Panc1 (cell line): Measurements from ENCODE around the gene ATP11A. TPM values are rescaled to one million over a fixed set of nuclear protein-coding genes. Genes with fewer than 3 reads are reported as not detected.

Experiments
- ATAC-seq: fragments of 200-7000 bp; cut with Tn5 transposase; 2 replicates; pipeline ENCODE4 v1.9.1; 2020; ENCODE audit warnings: mild to moderate bottlenecking, moderate library complexity
- BruUV-seq: library from RNA; stranded (reverse); fragments of 400-500 nt; replicated peaks from 2 replicates; lab custom pipeline; 2021; lab: Mats Ljungman, UMichigan
- CTCF ChIA-PET: fragments of 300-600 bp; sonication (Branson Sonifier 250); formaldehyde crosslinking; loops from one replicate; lab custom pipeline; 2022; ENCODE audit warnings: antibody characterized with exemption; lab: Charles Lee
- POLR2A ChIA-PET: fragments of 300-600 bp; sonication (Branson Sonifier 250); formaldehyde crosslinking; loops from one replicate; lab custom pipeline; 2022; ENCODE audit warnings: antibody characterized with exemption; lab: Charles Lee
- DNase-seq: peaks from one replicate; pipeline ENCODE4 v3.0.0-alpha.2; 2010; ENCODE audit warnings: low read depth, low spot score
- H3K27ac ChIP-seq: 2 replicates; pipeline ENCODE4 v1.5.1; 2011; ENCODE audit warnings: mild to moderate bottlenecking, low read length, inconsistent platforms
- H3K27me3 ChIP-seq: fragments of 200-500 bp; sonication (Bioruptor generic); 2 replicates; pipeline ENCODE4 v1.6.0; 2014; ENCODE audit warnings: low read length, inconsistent platforms; ENCODE audit not compliant: control insufficient read depth, insufficient read depth
- H3K36me3 ChIP-seq: fragments of 200-500 bp; sonication (Bioruptor generic); 2 replicates; pipeline ENCODE4 v1.5.1; 2014; ENCODE audit warnings: inconsistent platforms, mild to moderate bottlenecking, low read length, moderate library complexity; ENCODE audit not compliant: control insufficient read depth, insufficient read depth
- H3K4me1 ChIP-seq: 2 replicates; pipeline ENCODE4 v1.5.1; 2011; ENCODE audit warnings: inconsistent platforms, mild to moderate bottlenecking, low read length, moderate library complexity; ENCODE audit not compliant: control insufficient read depth, insufficient read depth
- H3K4me3 ChIP-seq, 2 experiments: 2 replicates each; pipeline ENCODE4 v1.5.1; 2011 to 2012; ENCODE audit warnings: low read depth in 2 of 2, low read length in 2 of 2, mild to moderate bottlenecking in 2 of 2, inconsistent platforms in 1 of 2, moderate library complexity in 1 of 2
- H3K9me3 ChIP-seq: fragments of 200-500 bp; sonication (Bioruptor generic); 2 replicates; pipeline ENCODE4 v1.5.1; 2014; ENCODE audit warnings: low read depth, mild to moderate bottlenecking, inconsistent platforms, low read length, moderate library complexity; ENCODE audit not compliant: control insufficient read depth, insufficient read depth
- CTCF ChIP-seq: fragments of 450-650 bp; IDR thresholded peaks from 2 replicates; pipeline ENCODE4 v1.5.1; 2017; ENCODE audit warnings: mild to moderate bottlenecking
- POLR2AphosphoS5 ChIP-seq: IDR thresholded peaks from 2 replicates; pipeline ENCODE4 v1.6.1; 2012; ENCODE audit warnings: mild to moderate bottlenecking, low read depth, low read length, moderate library complexity
- REST ChIP-seq, 2 experiments: IDR thresholded peaks; 2 replicates each; pipeline ENCODE4 v1.6.1; 2011 to 2012; ENCODE audit warnings: low read depth in 2 of 2, control low read depth in 1 of 2, low read length in 1 of 2, mild to moderate bottlenecking in 1 of 2, moderate library complexity in 1 of 2; ENCODE audit not compliant: insufficient read depth in 1 of 2
- SIN3A ChIP-seq: IDR thresholded peaks from 2 replicates; pipeline ENCODE4 v1.6.1; 2012; ENCODE audit warnings: low read depth, mild to moderate bottlenecking, low read length, moderate library complexity, borderline replicate concordance; ENCODE audit not compliant: insufficient read depth
- TCF7L2 ChIP-seq: IDR thresholded peaks from 2 replicates; pipeline ENCODE4 v1.6.1; 2011; ENCODE audit warnings: mild to moderate bottlenecking, low read depth, low read length, inconsistent platforms
- in situ Hi-C: cut with HindIII; loops from 2 replicates; pipeline ENCODE4 v1.10.0; 2016; ENCODE audit warnings: low sequenced_read_pairs, low pct_unique_long_range_greater_than_20kb
- intact Hi-C: fragments of 100-400 bp; cut with micrococcal nuclease; formaldehyde crosslinking; loops from one replicate; pipeline ENCODE4 v1.10.0; 2022; ENCODE audit not compliant: unreplicated experiment
- total RNA-seq: library from RNA; stranded (reverse); gene quantifications from one replicate; pipeline ENCODE4 v1.2.1, GENCODE V29; 2021; ENCODE audit not compliant: unreplicated experiment

Gene ATP11A
- total RNA-seq, 1 experiment from 2014 or later = 85.8 TPM

GRCh38 chr13:112692586-112692985 is 2.7 kb downstream of the ATP11A start:
- DNase-seq (no peak), ATAC-seq (no peak)
- TF ChIP-seq CTCF (no peak), POLR2AphosphoS5 (no peak), REST (IDR thresholded peaks at IDR 0.05; ENCODE audit: insufficient read depth in 1 of 2, low read depth in 2 of 2, low read length in 1 of 2) (no peak), TCF7L2 (no peak), SIN3A (no peak)
- ChIA-PET CTCF (no interaction called here), POLR2A (no interaction called here)
- in situ Hi-C loops (no loop called here), intact Hi-C loops (no loop called here)
- Histone ChIP-seq H3K27ac (peak overlapping the region; percentile 75), H3K4me3 (peak overlapping the region; percentile 76 to 85), H3K27me3 (no peaks in the 10 kb centered on the region), H3K9me3 (no peaks in the 10 kb centered on the region), H3K4me1 (peaks cover 24% of the 10 kb centered on the region), H3K36me3 (no peaks in the 10 kb centered on the region; the same call in 1 of the 2 replicates)
- no TSS peak for BruUV-seq

GRCh38 chr13:112693831-112694497 is 4.1 kb downstream of the ATP11A start:
- intact Hi-C loops = no loop called here
- POLR2A ChIA-PET = no interaction called here
- H3K4me3 ChIP-seq = no peak overlapping the region
- ATAC-seq (no peak), DNase-seq (no peak)
- no peaks in the 10 kb centered on the region; the same call in 1 of the 2 replicates for H3K36me3 ChIP-seq
- in situ Hi-C loops = no loop called here
- CTCF ChIA-PET = no interaction called here
- no peak for TF ChIP-seq TCF7L2
- TF ChIP-seq SIN3A = no peak
- no peak for TF ChIP-seq POLR2AphosphoS5
- TF ChIP-seq CTCF = no peak
- TF ChIP-seq REST (IDR thresholded peaks at IDR 0.05; ENCODE audit: insufficient read depth in 1 of 2, low read depth in 2 of 2, low read length in 1 of 2) = no peak
- peaks cover 27% of the 10 kb centered on the region for H3K4me1 ChIP-seq
- no TSS peak for BruUV-seq
- no peaks in the 10 kb centered on the region for H3K27me3 ChIP-seq
- H3K27ac ChIP-seq = peak overlapping the region; percentile 54; the same call in 1 of the 2 replicates
- no peaks in the 10 kb centered on the region for H3K9me3 ChIP-seq
